Limb (tissue), 2 donors: Measurements from ENCODE around the gene SOX10.
A peak's percentile ranks its signal among the peaks of the same experiment; 100 is the strongest.
"Not testable (repeated sequence)": the region's sequence is repeated elsewhere in the genome, so short reads cannot be mapped to it uniquely, and the experiment has no call there.

Source experiments
- DNase-seq, 2 donors: peaks; one replicate each; pipeline ENCODE4 v3.0.0-alpha.2; 2016; ENCODE audit errors: extremely low spot score in 2 of 2

Gene SOX10

DNA sequence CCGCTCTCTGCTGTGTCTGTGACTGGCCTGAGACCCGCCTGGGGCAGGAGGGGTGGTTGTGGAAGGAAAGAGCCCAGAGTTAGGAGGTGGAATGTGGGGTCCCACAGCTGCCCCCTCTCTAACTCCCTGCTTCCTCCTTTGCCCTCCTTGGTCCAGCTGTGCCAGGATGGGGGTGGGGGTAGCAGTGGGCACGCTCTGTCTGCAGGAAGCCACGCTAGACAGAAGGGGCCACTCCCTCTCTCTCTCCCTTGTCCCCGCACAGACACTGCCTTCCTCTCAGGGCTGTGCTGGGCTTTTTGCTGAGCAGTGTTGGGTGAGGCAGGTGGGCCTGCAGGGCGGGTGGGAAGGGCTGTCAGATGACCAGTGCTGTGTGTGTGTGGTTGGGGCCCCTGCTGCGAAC lies 2.0 kb upstream of the SOX10 start:
- DNase-seq, result no peak

DNA sequence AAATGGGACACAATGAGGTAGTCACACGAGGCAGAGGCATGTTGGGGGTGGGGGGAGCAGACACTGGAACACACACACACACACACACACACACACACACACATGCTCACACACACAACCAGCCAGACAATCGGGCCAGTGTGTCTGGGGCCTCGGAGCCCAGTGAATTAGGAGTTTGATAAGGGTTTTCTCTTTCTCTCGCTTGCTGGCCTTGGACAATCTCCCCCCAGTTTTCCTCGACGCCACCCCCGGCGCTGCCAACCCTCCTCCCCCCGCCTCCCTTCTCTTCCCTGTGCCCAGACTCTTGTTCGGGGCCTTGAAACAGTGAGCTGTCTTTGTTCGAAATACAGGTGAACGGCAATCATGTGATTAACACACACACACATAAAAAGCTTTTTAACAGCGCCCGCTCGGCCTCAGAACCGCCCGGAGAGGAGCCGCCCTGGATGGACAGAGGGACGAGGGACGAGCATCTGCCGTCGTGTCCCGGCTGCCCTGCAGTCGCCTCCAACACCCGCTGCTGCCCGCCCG lies 1.5 kb upstream of the SOX10 start:
- DNase-seq, result no peak

DNA sequence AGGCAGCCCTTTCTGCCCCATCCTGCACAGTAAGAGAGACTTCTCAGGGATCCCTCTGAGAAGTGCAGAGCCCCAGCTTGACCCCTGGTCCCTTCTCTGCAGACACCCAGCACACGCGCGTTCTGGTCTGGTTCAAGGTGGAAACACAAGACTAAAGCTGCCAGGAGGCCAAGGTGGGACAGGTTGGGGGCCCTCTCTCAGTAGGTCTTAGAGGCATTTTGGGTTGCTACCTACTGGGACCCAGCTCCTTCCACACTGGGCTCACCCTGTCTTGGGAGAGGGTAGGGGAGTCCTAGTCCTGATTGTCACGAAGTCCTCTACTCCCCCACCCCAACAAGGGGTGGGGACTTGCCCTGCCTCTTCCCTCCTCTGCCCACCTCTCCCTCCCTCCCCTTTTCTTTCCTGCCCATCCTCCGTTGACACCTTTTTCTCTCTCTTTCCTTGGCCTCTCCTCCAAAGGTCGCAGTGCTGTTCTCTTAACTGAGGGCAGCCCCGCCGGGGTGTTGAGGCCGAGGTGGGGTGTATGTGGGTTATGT lies 763 bp upstream of the SOX10 start:
- DNase-seq, result no peak

DNA sequence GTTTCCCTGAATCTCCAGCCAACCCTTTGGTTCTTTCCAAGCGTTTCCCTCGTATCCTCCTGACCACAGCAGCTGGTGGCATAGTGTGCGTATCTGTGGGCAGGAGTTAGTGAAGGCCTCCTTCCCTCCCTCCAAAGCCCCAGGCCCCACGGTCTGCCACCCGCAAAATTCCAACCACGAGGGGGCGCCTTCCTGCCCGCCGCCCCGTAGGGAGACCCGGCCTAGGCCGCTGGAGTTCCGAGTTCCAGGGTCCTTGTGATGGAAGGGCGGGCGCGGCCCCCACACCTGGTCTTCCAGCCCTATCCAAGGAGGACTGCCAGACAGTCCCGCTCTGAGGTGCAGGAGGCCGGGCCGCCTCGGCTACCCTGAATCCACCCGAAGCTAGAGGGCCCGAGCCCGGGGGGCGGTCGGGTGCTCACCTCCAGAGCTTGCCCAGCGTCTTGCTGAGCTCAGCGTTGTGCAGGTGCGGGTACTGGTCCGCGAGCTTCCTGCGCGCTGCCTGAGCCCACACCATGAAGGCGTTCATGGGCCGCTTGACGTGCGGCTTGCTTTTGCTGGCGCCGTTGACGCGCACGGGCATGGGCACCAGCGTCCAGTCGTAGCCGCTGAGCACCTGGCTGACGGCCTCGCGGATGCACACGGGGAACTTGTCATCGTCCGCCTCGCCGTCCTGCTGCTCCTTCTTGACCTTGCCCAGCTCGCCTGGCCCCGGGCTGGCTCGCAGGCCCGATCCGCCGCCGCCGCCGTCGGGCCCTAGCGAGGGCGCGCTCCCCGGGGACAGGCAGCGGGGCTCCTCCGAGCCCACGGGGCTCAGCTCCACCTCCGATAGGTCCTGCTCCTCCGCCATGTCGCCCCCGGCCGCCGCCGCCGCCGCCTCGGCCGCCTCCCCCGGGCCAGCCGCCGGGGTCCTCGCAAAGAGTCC lies 1.2 kb downstream of the SOX10 start:
- DNase-seq, result no peak

DNA sequence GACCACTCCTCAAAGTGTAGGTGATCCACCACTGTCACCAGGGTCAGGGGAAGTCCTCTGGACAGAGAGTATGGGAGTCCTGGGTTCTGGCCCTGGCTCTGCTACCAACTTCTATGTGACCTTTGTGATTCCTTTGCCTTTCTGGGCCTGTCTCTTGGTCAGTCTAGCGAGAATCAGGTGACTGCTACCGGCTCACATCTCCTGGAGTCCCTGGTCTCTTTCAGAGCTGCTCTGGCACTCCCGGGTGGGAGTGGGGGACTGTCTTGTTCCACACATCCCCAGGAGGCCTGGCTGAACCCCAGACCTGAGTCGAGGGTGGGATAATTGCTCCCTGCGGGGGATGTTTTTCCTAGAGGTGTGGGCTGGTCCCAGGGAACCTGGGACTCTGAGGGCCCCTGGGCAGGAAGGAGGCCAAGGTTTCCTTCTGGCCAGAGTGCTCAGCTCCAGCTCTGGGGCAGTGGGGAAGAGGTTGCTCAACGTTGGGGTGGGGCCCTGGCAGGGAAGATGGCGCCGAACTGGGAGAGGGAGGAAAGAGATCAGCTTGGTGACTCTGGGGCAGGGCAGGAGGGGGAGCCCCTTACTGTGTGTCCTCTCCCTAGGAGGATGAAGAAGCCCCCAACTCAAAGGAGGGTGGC lies 2.1 kb downstream of the SOX10 start:
- DNase-seq, result no peak

DNA sequence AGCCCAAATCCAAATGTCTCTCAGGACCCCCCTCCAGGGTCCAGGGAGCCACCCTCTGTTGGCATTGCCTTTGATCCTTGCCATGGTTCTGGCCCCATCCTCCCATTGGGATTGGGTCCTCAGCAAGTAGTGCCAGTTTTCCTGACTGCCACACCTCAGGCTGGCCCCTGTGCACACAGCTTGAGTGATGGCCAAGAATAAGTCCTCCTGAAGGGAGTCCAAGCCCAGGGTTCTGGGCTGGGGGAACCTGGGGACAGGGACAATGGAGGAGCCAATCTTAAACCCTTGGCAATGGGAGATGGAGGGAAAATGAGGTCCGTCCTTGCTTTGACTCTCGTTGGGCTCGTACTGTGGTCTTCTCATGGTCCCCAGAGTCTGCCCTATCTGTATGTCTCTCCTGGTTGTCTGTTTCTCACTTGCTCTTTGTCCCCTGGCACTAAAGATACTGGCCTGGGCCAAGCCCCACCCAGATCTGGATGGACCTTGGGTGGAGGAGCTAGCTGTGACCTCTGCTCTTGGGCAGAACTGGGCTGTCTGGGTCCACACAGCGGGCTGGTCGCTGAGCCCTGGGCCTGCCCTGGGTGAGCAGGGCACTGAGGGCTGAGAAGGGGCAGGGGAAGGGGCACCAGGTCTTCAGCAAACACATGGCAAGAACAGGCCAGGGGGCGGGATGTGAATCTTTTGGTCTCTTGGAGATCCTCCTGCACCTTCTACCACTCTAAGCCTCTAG lies 2.9 kb downstream of the SOX10 start:
- DNase-seq, result no peak

DNA sequence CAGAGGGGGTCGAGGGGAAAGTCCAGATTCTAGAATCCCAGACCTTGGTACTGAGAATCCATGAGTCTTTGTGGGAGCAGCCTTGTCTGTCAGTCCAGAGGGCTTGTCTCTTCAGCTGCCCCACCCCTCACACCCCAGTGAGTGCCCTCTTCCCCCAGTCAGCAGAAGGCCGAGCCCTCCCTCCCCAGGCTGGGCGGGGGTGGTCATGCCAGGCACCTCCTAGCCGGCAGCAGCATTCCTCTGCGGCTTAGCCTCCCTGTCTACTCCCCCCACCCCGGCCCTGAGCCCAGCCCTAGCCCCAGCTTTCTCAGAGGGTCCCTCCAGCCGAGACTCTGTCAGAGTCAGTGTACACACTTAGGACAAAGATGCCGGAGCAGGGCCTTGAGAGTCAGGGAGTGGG lies 4.6 kb downstream of the SOX10 start:
- no peak for DNase-seq

DNA sequence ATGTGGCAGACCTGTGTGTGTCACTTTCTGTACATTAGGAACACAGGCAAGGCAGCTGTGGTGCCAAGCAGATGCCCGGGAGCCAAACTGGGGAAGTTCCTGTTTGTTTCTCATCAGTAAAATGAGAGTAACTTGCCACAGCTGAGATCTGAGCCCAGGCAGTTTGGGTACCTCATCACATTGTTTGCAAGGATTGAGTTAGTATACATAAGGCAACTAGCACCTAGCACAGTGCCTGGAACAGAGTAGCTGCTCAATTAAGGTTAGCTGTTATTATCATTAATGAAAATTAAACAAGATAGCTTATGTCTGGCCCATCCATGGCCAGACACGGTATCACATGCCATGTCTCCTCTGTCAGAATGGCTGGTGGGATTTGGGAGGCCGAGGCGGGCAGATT lies 7.8 kb downstream of the SOX10 start:
- no peak for DNase-seq

DNA sequence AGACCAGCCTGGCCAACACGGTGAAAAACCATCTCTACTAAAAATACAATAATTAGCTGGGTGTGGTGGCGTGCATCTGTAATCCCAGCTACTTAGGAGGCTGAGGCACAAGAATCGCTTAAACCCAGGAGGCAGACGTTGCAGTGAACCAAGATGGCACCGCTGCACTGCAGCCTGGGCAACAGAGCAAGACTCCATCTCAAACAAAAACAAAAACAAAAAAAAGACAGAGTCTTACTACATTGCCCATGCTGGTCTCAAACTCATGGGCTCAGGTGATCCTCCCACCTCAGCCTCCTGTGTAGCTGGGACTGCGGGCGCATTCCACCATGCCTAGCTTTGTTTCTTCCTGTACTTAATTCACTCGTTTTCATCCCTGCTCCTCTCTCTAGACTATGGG lies 8.3 kb downstream of the SOX10 start:
- DNase-seq, result not testable (repeated sequence)

DNA sequence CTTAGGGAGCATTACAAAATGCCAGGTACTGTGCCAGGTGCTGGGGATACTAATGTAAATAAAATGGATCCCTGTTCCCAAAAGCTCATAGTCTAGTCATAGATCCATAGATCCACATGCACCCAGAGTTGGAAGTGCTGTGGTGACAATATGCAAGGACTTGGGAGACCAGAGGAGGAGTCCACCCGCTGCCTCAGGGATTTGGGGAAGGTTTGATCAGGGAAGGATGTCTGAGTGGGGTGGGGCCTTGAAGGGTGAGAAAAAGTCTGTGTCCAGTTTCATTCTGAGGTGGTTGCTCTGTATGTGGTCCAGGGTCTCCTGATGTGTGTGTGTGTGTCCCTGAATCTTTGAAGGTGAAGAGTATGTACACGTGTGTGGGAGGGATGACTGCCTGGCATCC lies 9.2 kb downstream of the SOX10 start:
- DNase-seq, result no peak

DNA sequence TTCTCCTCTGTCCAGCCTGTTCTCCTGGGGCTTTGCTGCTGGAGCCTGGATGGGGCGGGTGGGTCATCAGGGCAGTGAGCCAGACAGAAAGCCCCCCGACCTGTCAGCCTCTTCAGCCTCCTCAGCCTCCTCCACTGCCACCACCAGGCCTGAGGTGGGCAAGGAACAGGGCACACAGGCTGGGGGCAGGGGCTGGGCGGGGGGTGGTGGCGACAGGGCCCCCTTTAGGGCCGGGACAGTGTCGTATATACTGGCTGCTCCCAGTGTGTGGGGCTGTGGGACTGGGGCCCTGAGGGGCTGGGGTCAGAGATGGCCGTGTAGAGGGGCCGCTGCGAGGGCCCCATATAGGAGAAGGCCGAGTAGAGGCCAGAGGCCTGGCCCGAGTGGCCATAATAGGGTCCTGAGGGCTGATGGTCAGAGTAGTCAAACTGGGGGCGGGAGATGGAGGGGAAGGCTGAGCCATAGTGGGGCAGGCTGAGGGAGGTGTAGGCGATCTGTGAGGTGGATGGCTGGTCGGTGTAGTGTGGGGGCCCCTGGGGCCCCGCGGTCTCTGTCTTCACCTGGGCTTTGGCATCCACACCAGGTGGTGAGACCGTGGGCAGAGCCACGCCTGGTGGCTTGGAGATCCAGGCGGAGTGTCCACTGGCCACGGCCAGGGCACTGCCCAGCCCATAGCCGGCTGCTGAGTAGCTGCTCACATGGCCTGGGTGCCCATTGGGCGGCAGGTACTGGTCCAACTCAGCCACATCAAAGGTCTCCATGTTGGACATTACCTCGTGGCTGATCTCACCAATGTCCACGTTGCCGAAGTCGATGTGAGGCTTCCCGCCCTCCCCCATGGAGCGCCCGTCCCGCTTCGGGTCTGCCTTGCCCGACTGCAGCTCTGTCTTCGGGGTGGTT lies 10.8 kb downstream of the SOX10 start:
- DNase-seq, result no peak

DNA sequence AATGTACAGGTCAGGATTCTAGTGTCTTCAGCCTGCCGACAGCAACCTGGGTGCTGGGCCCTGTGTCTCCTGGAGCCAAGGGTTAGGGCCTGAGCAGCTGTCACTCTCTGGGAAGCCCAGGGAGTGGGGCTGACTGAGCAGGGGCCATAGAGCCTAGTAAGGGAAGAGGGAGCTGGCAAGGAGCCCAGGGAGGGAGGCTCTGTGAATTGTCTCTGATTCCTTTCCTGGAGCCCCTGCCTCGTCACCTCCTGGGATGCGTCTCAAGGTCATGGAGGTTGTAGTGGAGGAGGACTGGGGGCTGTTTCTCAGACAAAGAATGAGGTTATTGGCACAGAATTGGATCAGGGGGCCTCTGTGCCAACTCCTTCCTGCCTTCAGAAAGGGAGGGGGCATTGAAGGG lies 11.8 kb downstream of the SOX10 start:
- DNase-seq, result peak; percentile 51 to 59

DNA sequence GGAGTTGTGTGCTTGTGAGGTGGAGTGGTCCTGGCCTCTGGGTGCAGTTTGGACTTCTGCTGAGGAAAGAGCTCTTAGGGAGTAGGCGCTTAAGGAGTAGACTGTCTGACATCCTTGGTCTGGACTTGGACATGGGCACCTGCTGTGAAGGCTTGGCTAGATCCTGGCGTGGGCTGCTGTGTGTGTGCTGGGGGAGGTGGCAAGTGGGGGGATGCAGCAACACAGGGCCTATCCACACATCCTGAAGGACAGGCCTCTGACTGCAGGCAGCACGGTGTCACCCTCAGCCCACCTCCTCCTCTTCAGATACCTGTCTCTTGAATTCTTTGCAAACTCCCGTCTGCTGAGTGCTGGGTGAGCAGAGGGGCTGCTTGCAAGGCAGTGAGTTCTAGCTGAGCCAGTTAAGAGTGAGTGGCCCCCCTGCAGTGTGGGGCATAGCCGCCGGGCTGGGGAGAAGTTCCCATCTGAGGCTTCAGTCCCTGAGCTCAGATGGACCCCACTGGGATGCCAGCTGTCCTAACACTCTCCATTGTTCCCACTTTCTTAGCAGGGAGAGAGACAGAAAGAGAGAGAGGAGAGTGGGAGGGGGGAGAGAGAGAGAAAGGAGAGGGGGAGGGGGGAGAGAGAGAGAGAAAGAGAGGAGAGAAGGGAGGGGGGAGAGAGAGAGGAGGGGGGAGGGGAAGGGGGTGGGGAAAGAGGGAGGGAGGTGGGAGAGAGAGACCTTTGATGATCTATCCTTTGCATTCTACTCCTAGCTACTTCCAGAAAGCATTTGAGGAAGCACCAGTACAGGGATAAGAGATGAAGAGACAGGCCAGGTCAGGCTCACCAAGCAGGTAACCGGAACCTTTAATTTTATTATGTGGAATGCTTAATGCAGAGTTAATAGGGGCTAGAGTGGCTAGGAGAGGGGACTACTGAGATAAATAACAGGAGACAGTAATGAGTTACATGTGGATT lies 12.6 kb downstream of the SOX10 start:
- DNase-seq, result no peak

DNA sequence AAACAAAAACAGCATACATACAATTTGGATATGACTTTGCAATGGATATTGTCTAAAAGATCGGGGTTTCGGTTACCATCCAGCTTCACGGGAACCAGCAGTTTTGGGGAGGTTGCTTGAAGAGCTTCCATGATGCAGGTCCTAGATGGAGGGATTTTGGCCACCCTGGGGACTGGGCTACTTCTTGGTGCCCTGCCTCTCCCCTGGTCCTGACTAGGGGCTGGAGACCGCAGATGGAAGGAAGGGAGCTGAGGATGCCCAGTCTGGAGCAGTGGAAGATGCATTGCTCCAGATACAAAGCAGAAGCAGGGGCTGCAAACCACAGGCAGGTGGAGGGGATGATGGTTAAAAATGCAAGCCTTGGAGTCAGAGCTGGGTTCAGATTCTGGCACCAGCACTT lies 13.5 kb downstream of the SOX10 start:
- no peak for DNase-seq

DNA sequence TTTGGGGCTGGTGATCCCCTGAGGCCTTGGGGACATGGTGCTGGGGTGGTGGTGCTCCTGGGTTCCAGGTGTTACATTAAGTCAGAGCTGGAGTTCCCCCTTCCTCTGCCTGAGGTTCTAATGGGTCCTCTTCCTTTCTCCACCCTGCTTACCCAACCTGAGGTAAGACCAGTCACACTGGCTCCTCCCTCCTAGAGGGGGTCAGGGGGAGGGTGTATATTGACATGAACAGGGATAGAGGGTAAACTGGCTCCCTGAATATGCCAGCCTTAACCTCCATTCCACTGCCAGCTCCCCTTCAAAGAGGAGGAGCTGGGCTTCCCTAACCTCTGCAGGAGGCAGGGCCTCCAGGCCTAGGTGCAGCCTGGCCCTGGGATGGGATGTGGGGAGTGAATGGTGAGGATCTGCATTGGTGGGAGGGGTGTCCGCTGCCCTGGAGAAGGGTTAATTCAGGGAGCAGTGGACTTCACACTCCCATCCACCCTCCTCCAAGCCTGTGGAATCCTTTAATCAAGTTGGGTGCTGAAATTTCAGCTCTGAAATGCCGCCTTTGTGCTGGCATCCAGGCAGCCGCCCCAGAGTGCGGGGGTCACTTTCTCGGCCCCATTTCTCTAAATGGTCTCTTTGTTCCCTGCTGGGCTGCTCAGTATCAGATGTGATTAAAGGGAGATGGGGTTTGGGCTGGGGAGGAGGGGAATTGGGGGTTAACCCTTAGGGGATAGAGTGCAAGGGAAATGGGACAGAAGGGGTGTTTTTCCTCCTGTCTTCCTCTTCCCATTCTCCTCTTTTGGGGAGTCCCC lies 15.7 kb downstream of the SOX10 start:
- no peak for DNase-seq

DNA sequence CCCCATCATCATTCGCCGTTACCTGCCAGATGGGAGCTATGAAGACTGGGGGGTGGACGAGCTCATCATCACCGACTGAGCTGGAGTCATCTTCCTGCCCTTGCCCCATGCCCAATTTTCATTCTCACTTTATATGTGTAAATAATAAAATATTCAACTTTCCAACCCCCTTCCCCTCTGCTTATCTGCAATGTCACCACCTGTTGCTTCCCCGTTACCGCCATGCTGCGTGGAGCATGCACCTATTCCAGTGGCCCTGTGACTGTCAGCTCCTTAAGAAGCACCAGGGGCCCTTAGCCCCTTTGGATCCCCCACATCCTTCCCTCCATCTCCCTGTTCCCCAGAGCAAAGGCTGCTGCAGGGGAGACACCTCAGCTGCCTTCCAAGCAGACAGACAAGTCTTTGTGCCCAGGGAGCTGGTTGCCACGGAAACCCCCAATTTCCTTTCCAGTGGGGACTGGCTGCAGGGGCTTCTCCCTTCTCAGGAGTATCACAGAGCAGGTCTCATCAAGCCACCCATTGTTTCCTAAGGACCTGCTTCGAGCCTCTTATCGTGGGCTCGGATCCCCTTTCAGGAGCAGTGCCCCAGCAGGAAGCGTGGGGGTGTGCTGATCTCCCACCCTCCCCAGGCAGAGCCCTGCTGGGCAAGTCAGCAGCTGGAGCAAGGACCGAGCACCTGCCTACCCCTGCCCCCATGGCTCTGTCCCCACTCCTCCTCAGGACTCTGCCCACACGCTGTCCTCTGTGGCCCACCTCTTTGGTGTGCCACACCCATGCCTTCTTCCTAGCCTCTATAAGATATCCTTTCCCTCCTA lies 16.5 kb downstream of the SOX10 start:
- DNase-seq, result no peak

DNA sequence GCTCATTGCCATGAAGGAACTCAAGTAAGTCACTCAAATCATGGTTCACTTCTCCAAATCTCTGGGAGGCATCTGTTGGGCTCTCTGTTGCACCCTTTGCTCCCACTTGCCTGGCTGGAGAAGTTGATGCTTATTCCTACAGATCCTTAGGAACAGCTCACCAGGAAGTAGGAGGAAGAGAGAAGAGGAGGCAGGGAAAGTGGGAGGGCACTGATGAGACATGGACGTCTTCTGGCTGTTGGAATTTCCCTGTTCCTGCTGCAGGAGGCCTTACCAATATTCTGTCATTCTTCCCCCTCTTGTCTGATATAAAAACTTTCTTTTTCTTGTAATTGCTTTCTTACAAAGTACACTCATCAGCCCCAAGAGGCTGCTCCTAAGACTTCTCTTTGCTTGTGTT lies 17.2 kb downstream of the SOX10 start:
- no peak for DNase-seq
